ENCODE results near the gene PPARA. TPM values are rescaled to one million over a fixed set of nuclear protein-coding genes. Genes with fewer than 3 reads are reported as not detected.

Gene PPARA
- total and polyA plus RNA-seq, 2 experiments from 2014 or later, result 4.7 to 12.6 TPM

- no peak for TF ChIP-seq CTCF (conservative IDR thresholded peaks at IDR 0.05; ENCODE audit: low read depth in 2 of 2)
- no peak for TF ChIP-seq NANOG (IDR thresholded peaks at IDR 0.05; ENCODE audit: borderline replicate concordance)
- no peak for TF ChIP-seq EZH2 (IDR thresholded peaks at IDR 0.05; ENCODE audit: low read depth, unreplicated experiment)
- TF ChIP-seq ZNF331 (CRISPR knock-in tag; IDR thresholded peaks at IDR 0.05; ENCODE audit: low read depth), result no peak
- no peak for TF ChIP-seq REST (IDR thresholded peaks at IDR 0.05; ENCODE audit: unreplicated experiment)
- TF ChIP-seq ZNF114 (CRISPR knock-in tag; IDR thresholded peaks at IDR 0.05), result no peak
- no peak for TF ChIP-seq ETS1 (IDR thresholded peaks at IDR 0.05)
These were observed 22.3 kb downstream of the PPARA start (continued) for GRCh38 chr22:46172522-46173110.

GRCh38 chr22:46173152-46173551 is 22.8 kb downstream of the PPARA start:
- ATAC-seq, result no peak
- no peak overlapping the region for H3K27ac Mint-ChIP-seq
- no peaks in the 10 kb centered on the region for H3K4me1 Mint-ChIP-seq
- Histone ChIP-seq H3K27ac (ENCODE audit: low read depth) (no peak overlapping the region), H2AFZ (no peak overlapping the region), H3K27me3 (ENCODE audit: insufficient read depth) (no peaks in the 10 kb centered on the region), H3K36me3 (ENCODE audit: insufficient read depth) (no peaks in the 10 kb centered on the region), H3K79me2 (replicated peaks; ENCODE audit: insufficient read depth) (no peaks in the 10 kb centered on the region), H3K9me2 (ENCODE audit: insufficient read depth) (no peaks in the 10 kb centered on the region), H3K4me1 (ENCODE audit: insufficient read depth) (no peaks in the 10 kb centered on the region), H3K4me3 (no peak overlapping the region), H4K20me1 (replicated peaks; ENCODE audit: insufficient read depth) (no peaks in the 10 kb centered on the region), H3F3A (replicated peaks; ENCODE audit: low read depth) (no peaks in the 10 kb centered on the region), H3K4me2 (no peak overlapping the region)
- peaks cover 8% of the 10 kb centered on the region for H3K36me3 Mint-ChIP-seq (ENCODE audit: low read depth)
- H3K27me3 Mint-ChIP-seq (ENCODE audit: insufficient read depth, low read depth, poor library complexity), result peaks cover 7% of the 10 kb centered on the region
- H3K9me3 Mint-ChIP-seq, result peaks cover 8% of the 10 kb centered on the region
- H3K4me3 Mint-ChIP-seq, result no peak overlapping the region
- no peak for DNase-seq (ENCODE audit: low spot score)
- TF ChIP-seq EZH2phosphoT487 (IDR thresholded peaks at IDR 0.05; ENCODE audit: unreplicated experiment) (no peak), CTCF (conservative IDR thresholded peaks at IDR 0.05; ENCODE audit: low read depth in 2 of 2) (no peak), ZNF462 (CRISPR knock-in tag; IDR thresholded peaks at IDR 0.05) (no peak), EZH2 (IDR thresholded peaks at IDR 0.05; ENCODE audit: low read depth, unreplicated experiment) (no peak)

Data from GM23338 (cell line).